ENCODE measurements around the gene SIRPA. TPM values are rescaled to one million over a fixed set of nuclear protein-coding genes. Genes with fewer than 3 reads are reported as not detected.

SIRPA gene
- total RNA-seq, 1 experiment from 2014 or later = 12.8 TPM

- BruUV-seq (replicated peaks) = no TSS peak
- no peak for DNase-seq
Observed at GRCh38 chr20:1935696-1936366, 40.6 kb downstream of the SIRPA start.

GRCh38 chr20:1937316-1937976, 42.2 kb downstream of the SIRPA start:
- no peaks in the 10 kb centered on the region for H3F3A ChIP-seq (ENCODE audit: low read length, unreplicated experiment)
- no peaks in the 10 kb centered on the region for H4K20me1 ChIP-seq (ENCODE audit: low read length)
- no peaks in the 10 kb centered on the region for H3K36me3 ChIP-seq (ENCODE audit: low read depth, low read length)
- H3K27ac ChIP-seq (ENCODE audit: low read length) = no peak overlapping the region
- DNase-seq = no peak
- CTCF ChIA-PET = no interaction called here
- intact Hi-C loops (cut with micrococcal nuclease) = no loop called here
- ATAC-seq = no peak
- H3K27me3 ChIP-seq (ENCODE audit: low read length) = no peaks in the 10 kb centered on the region
- H3K9me2 ChIP-seq (replicated peaks; ENCODE audit: low read length) = no peaks in the 10 kb centered on the region
- H2AFZ ChIP-seq (ENCODE audit: low read length) = no peak overlapping the region
- no TSS peak for BruUV-seq (replicated peaks)
- H3K79me2 ChIP-seq (ENCODE audit: low read length) = no peaks in the 10 kb centered on the region
- POLR2A ChIA-PET (ENCODE audit: unreplicated experiment) = no interaction called here
- H3K4me3 ChIP-seq (ENCODE audit: low read length) = no peak overlapping the region
- H3K4me1 ChIP-seq (ENCODE audit: insufficient read depth, low read length) = no peaks in the 10 kb centered on the region
- TF ChIP-seq EZH2 (IDR thresholded peaks at IDR 0.05; ENCODE audit: low read length, unreplicated experiment) (no peak), EZH2phosphoT487 (IDR thresholded peaks at IDR 0.05; ENCODE audit: borderline replicate concordance, low read length) (no peak), CTCF (conservative IDR thresholded peaks at IDR 0.05; ENCODE audit: low read depth, low read length) (no peak)
- H3K9me3 ChIP-seq (ENCODE audit: low read length) = no peaks in the 10 kb centered on the region
- no peak overlapping the region for H3K9ac ChIP-seq (ENCODE audit: low read length)
- no peak overlapping the region for H3K4me2 ChIP-seq (ENCODE audit: low read length)

More at GRCh38 chr20:1935696-1936366, 40.6 kb downstream of the SIRPA start:
- H3K27me3 ChIP-seq (ENCODE audit: low read length) = no peaks in the 10 kb centered on the region
- no peaks in the 10 kb centered on the region for H3K9me3 ChIP-seq (ENCODE audit: low read length)
- no peaks in the 10 kb centered on the region for H3K4me1 ChIP-seq (ENCODE audit: insufficient read depth, low read length)
- no peak overlapping the region for H3K9ac ChIP-seq (ENCODE audit: low read length)
- TF ChIP-seq EZH2 (IDR thresholded peaks at IDR 0.05; ENCODE audit: low read length, unreplicated experiment) = no peak
- TF ChIP-seq CTCF (conservative IDR thresholded peaks at IDR 0.05; ENCODE audit: low read depth, low read length) = no peak
- TF ChIP-seq EZH2phosphoT487 (IDR thresholded peaks at IDR 0.05; ENCODE audit: borderline replicate concordance, low read length) = no peak
- no peaks in the 10 kb centered on the region for H3F3A ChIP-seq (ENCODE audit: low read length, unreplicated experiment)
- ChIA-PET CTCF (no interaction called here), POLR2A (ENCODE audit: unreplicated experiment) (no interaction called here)
- H3K79me2 ChIP-seq (ENCODE audit: low read length) = no peaks in the 10 kb centered on the region
- H3K4me3 ChIP-seq (ENCODE audit: low read length) = no peak overlapping the region
- no peaks in the 10 kb centered on the region for H3K36me3 ChIP-seq (ENCODE audit: low read depth, low read length)
- no peaks in the 10 kb centered on the region for H3K9me2 ChIP-seq (replicated peaks; ENCODE audit: low read length)
- no peak overlapping the region for H3K4me2 ChIP-seq (ENCODE audit: low read length)
- H2AFZ ChIP-seq (ENCODE audit: low read length) = no peak overlapping the region
- no peak overlapping the region for H3K27ac ChIP-seq (ENCODE audit: low read length)
- intact Hi-C loops (cut with micrococcal nuclease) = no loop called here
- no peak for ATAC-seq
- H4K20me1 ChIP-seq (ENCODE audit: low read length) = no peaks in the 10 kb centered on the region

All from PC-3 (cell line).